Measurements from ENCODE around the gene TRAPPC2B.

- TF ChIP-seq POLR2AphosphoS5 (IDR thresholded peaks at IDR 0.05; ENCODE audit: borderline replicate concordance, low read depth, low read length): no peak
- no peak for TF ChIP-seq EZH2 (IDR thresholded peaks at IDR 0.05)
- TF ChIP-seq FOXP2 (optimal IDR thresholded peaks at IDR 0.05; ENCODE audit: control extremely low read depth, extremely low read length, insufficient read depth): no peak
Observed at GRCh38 chr19:57351867-57352266, 11.5 kb upstream of the TRAPPC2B start.
